IMR-90 (cell line): ENCODE results near the gene TRPM4. TPM values are rescaled to one million over a fixed set of nuclear protein-coding genes. Genes with fewer than 3 reads are reported as not detected.

Experiments used
- ATAC-seq: fragments of 200-7000 bp; cut with Tn5 transposase; 2 replicates; pipeline ENCODE4 v1.9.1; 2020; ENCODE audit warnings: low read depth, mild to moderate bottlenecking, moderate library complexity
- BruUV-seq: library from RNA; stranded (reverse); fragments of 400-500 nt; replicated peaks from 2 replicates; lab custom pipeline; 2021; lab: Mats Ljungman, UMichigan
- CTCF ChIA-PET: fragments of 300-600 bp; formaldehyde crosslinking; extraction: SDS; loops from one replicate; lab custom pipeline; 2021; ENCODE audit warnings: antibody characterized with exemption; lab: Yijun Ruan, JAX
- POLR2A ChIA-PET: fragments of 300-600 bp; sonication (Branson Sonifier 250); formaldehyde crosslinking; loops from one replicate; lab custom pipeline; 2022; ENCODE audit warnings: antibody characterized with exemption; ENCODE audit not compliant: unreplicated experiment; lab: Charles Lee
- DNase-seq: peaks from one replicate; pipeline ENCODE4 v3.0.0; 2013
- H2AFZ ChIP-seq: replicated peaks from 2 replicates; pipeline ENCODE3; 2013; ENCODE audit warnings: low read length, mild to moderate bottlenecking; ENCODE audit not compliant: poor library complexity
- H2AK5ac ChIP-seq: 2 replicates; pipeline ENCODE4 v1.6.1; 2013; ENCODE audit warnings: low read depth, low read length, inconsistent platforms
- H2AK9ac ChIP-seq: replicated peaks from 2 replicates; pipeline ENCODE3; 2013; ENCODE audit warnings: mild to moderate bottlenecking, low read depth, low read length, moderate library complexity; ENCODE audit not compliant: poor library complexity
- H2BK120ac ChIP-seq: 2 replicates; pipeline ENCODE4 v1.6.1; 2013; ENCODE audit warnings: low read depth, low read length, inconsistent platforms
- H2BK15ac ChIP-seq: 3 replicates; pipeline ENCODE4 v1.6.1; 2013; ENCODE audit warnings: low read depth, low read length, inconsistent platforms
- H2BK20ac ChIP-seq: 2 replicates; pipeline ENCODE4 v1.6.1; 2013; ENCODE audit warnings: low read depth, mild to moderate bottlenecking, inconsistent platforms, low read length, moderate library complexity
- H2BK5ac ChIP-seq: 2 replicates; pipeline ENCODE4 v1.6.1; 2013; ENCODE audit warnings: mild to moderate bottlenecking, low read depth, low read length, inconsistent platforms; ENCODE audit not compliant: poor library complexity, severe bottlenecking
- H3K14ac ChIP-seq: replicated peaks from 2 replicates; pipeline ENCODE4 v1.6.1; 2013; ENCODE audit warnings: low read depth, low read length, inconsistent platforms
- H3K18ac ChIP-seq: 2 replicates; pipeline ENCODE4 v1.6.1; 2013; ENCODE audit warnings: low read depth, low read length, control low read depth
- H3K23ac ChIP-seq: 2 replicates; pipeline ENCODE4 v1.6.1; 2013; ENCODE audit warnings: low read depth, low read length, inconsistent platforms
- H3K27ac ChIP-seq: 2 replicates; pipeline ENCODE4 v1.5.1; 2013; ENCODE audit warnings: mild to moderate bottlenecking, control low read depth, low read length; ENCODE audit not compliant: insufficient read depth
- H3K27me3 ChIP-seq: 2 replicates; pipeline ENCODE4 v1.6.1; 2013; ENCODE audit warnings: low read length; ENCODE audit not compliant: control insufficient read depth, insufficient read depth
- H3K36me3 ChIP-seq: 2 replicates; pipeline ENCODE4 v1.6.1; 2013; ENCODE audit warnings: low read length, mixed read lengths; ENCODE audit not compliant: control insufficient read depth, insufficient read depth
- H3K4ac ChIP-seq: 2 replicates; pipeline ENCODE4 v1.6.1; 2013; ENCODE audit warnings: low read depth, low read length, inconsistent platforms
- H3K4me1 ChIP-seq: 2 replicates; pipeline ENCODE4 v1.6.1; 2013; ENCODE audit warnings: low read length, mixed read lengths; ENCODE audit not compliant: control insufficient read depth, insufficient read depth
- H3K4me2 ChIP-seq: 2 replicates; pipeline ENCODE4 v1.6.1; 2013; ENCODE audit warnings: low read depth, mild to moderate bottlenecking, control low read depth, low read length, moderate library complexity
- H3K4me3 ChIP-seq: 2 replicates; pipeline ENCODE4 v1.5.1; 2013; ENCODE audit warnings: low read depth, mild to moderate bottlenecking, control low read depth, low read length, moderate library complexity; ENCODE audit not compliant: insufficient read depth
- H3K56ac ChIP-seq: 2 replicates; pipeline ENCODE4 v1.6.1; 2013; ENCODE audit warnings: low read length, inconsistent platforms; ENCODE audit not compliant: insufficient read depth; ENCODE audit errors: extremely low read depth
- H3K79me1 ChIP-seq, 2 experiments: 2 replicates each; pipeline ENCODE4 v1.6.1; 2013; ENCODE audit warnings: low read length in 2 of 2, inconsistent platforms in 1 of 2, low read depth in 1 of 2
- H3K9ac ChIP-seq: 2 replicates; pipeline ENCODE4 v1.6.1; 2013; ENCODE audit warnings: low read depth, low read length, control low read depth
- H3K9me1 ChIP-seq: 2 replicates; pipeline ENCODE4 v1.6.1; 2013; ENCODE audit warnings: low read length, inconsistent platforms; ENCODE audit not compliant: insufficient read depth
- H3K9me3 ChIP-seq: 2 replicates; pipeline ENCODE4 v1.6.1; 2013; ENCODE audit warnings: low read length; ENCODE audit not compliant: control insufficient read depth, insufficient read depth
- H4K20me1 ChIP-seq: 2 replicates; pipeline ENCODE4 v1.6.1; 2013; ENCODE audit warnings: low read length, inconsistent platforms; ENCODE audit not compliant: insufficient read depth
- H4K5ac ChIP-seq: 2 replicates; pipeline ENCODE4 v1.6.1; 2013; ENCODE audit warnings: mild to moderate bottlenecking, low read depth, low read length, control low read depth
- H4K8ac ChIP-seq, 2 experiments: 2 replicates each; pipeline ENCODE4 v1.6.1; 2013; ENCODE audit warnings: low read depth in 2 of 2, low read length in 2 of 2, control low read depth in 1 of 2, inconsistent platforms in 1 of 2
- H4K91ac ChIP-seq: 2 replicates; pipeline ENCODE4 v1.6.1; 2013; ENCODE audit warnings: low read depth, low read length, inconsistent platforms; ENCODE audit not compliant: insufficient read depth
- BHLHE40 ChIP-seq: fragments of 150-350 bp; IDR thresholded peaks from 2 replicates; pipeline ENCODE4 v1.6.1; 2016; ENCODE audit warnings: mild to moderate bottlenecking, low read depth, low read length
- CHD1 ChIP-seq: IDR thresholded peaks from 2 replicates; pipeline ENCODE4 v1.6.1; 2012; ENCODE audit warnings: low read depth, low read length, improper control_type of control experiment
- MAFK ChIP-seq: IDR thresholded peaks from 2 replicates; pipeline ENCODE4 v1.6.1; 2012; ENCODE audit warnings: low read depth, low read length, improper control_type of control experiment
- MAZ ChIP-seq: IDR thresholded peaks from 2 replicates; pipeline ENCODE4 v1.6.1; 2012; ENCODE audit warnings: low read depth, mild to moderate bottlenecking, low read length, improper control_type of control experiment, moderate library complexity, borderline replicate concordance
- MXI1 ChIP-seq: IDR thresholded peaks from 2 replicates; pipeline ENCODE4 v1.6.1; 2012; ENCODE audit warnings: low read depth, mild to moderate bottlenecking, low read length, moderate library complexity, borderline replicate concordance
- NFE2L2 ChIP-seq: fragments of 150-350 bp; IDR thresholded peaks from 2 replicates; pipeline ENCODE4 v1.6.1; 2016; ENCODE audit warnings: low read depth, mild to moderate bottlenecking, low read length
- RAD21 ChIP-seq: IDR thresholded peaks from 2 replicates; pipeline ENCODE4 v1.6.1; 2012; ENCODE audit warnings: low read length, improper control_type of control experiment
- RFX5 ChIP-seq: IDR thresholded peaks from 2 replicates; pipeline ENCODE4 v1.8.0; 2012; ENCODE audit warnings: low read depth, mild to moderate bottlenecking, low read length, moderate library complexity
- WGBS, 2 experiments: methylation state at CpG; one replicate each; pipeline versions ENCODE4 v1.1.5 to v1.1.7; 2013; ENCODE audit warnings: missing lambda C conversion rate in 2 of 2; ENCODE audit not compliant: insufficient read length in 1 of 2; ENCODE audit errors: extremely low coverage in 2 of 2; 5-methylcytosine and 5-hydroxymethylcytosine counted together
- dilution Hi-C: fragments of 300-500 bp; cut with HindIII; formaldehyde crosslinking; loops from one replicate; pipeline ENCODE4 v1.14.3; 2018; ENCODE audit warnings: low sequenced_read_pairs; ENCODE audit not compliant: unreplicated experiment
- in situ Hi-C: fragments of 300-500 bp; cut with MboI; formaldehyde crosslinking; loops from 3 replicates; pipeline ENCODE4 v1.14.3; 2019; ENCODE audit warnings: low sequenced_read_pairs, inconsistent platforms, mixed read lengths
- intact Hi-C: fragments of 100-400 bp; cut with micrococcal nuclease; formaldehyde crosslinking; loops from 2 replicates; pipeline ENCODE4 v1.10.0; 2022
- polyA plus RNA-seq, 3 experiments: library from polyadenylated mRNA; depleted of rRNA; stranded (reverse); fragments of >200 nt; gene quantifications; 2 replicates each; pipeline ENCODE4 v1.2.3, GENCODE V29; 2012; ENCODE audit warnings: low replicate concordance in 1 of 3
- total RNA-seq: library from RNA; depleted of rRNA; stranded (reverse); fragments of >200 nt; gene quantifications from 2 replicates; pipeline ENCODE4 v1.2.3, GENCODE V29; 2012
- TF ChIP-seq, protein P1 (sequence below): fragments of 150-350 bp; IDR thresholded peaks from 2 replicates; pipeline ENCODE4 v1.6.1; 2016; ENCODE audit warnings: low read depth, mild to moderate bottlenecking, low read length, moderate library complexity, borderline replicate concordance

TRPM4 gene
- total and polyA plus RNA-seq, 2 of the 4 experiments (the other 2 are of a cell fraction), result 2.2 to 19.7 TPM

DNA sequence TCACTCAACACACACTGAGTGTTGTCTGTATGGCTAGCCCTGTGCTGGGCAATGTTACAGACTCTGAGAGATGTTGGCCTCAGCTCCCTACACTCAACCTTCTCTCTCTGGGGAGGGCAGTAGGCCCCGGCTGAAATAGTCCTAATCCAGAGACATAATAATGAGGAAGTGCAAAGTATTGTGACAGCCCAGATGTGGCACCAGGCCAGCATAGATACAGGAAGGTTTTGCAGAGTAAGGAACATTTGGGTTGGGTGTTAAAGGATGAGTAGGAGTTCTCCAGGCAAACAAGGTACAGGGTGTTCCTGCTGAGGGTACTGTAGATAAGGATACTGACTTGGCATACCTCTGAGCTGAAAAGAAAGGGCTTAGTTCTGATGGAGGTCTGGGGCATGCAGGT is 41.0 kb upstream of the TRPM4 start:
- Histone ChIP-seq H2AK9ac (peak overlapping the region; percentile 28), H3K79me1 (peaks cover 4 to 39% of the 10 kb centered on the region in 2 experiments; a peak in 3 of 4 replicates), H3K4me2 (no peak overlapping the region), H3K14ac (no peak overlapping the region), H2BK120ac (no peak overlapping the region), H3K23ac (no peak overlapping the region), H3K4me3 (no peak overlapping the region), H2BK5ac (no peak overlapping the region), H4K20me1 (peaks cover 3% of the 10 kb centered on the region), H3K27me3 (peaks cover 8% of the 10 kb centered on the region), H3K36me3 (no peaks in the 10 kb centered on the region), H3K18ac (no peak overlapping the region), H2BK20ac (no peak overlapping the region), H2AFZ (no peak overlapping the region), H3K4me1 (peaks cover 8% of the 10 kb centered on the region), H4K8ac (no peak overlapping the region), H3K4ac (no peak overlapping the region), H3K9ac (no peak overlapping the region), H2AK5ac (no peak overlapping the region), H3K27ac (no peak overlapping the region), H3K9me3 (no peaks in the 10 kb centered on the region), H3K9me1 (peaks cover 20% of the 10 kb centered on the region), H3K56ac (no peak overlapping the region), H4K91ac (no peak overlapping the region), H2BK15ac (no peak overlapping the region), H4K5ac (no peak overlapping the region)
- intact Hi-C loops (no loop called here), dilution Hi-C loops (no loop called here), in situ Hi-C loops (no loop called here)
- ChIA-PET POLR2A (no interaction called here), CTCF (no interaction called here)
- no TSS peak for BruUV-seq
- ATAC-seq (no peak), DNase-seq (no peak)
- TF ChIP-seq RFX5, result no peak
- TF ChIP-seq, protein P1, sequence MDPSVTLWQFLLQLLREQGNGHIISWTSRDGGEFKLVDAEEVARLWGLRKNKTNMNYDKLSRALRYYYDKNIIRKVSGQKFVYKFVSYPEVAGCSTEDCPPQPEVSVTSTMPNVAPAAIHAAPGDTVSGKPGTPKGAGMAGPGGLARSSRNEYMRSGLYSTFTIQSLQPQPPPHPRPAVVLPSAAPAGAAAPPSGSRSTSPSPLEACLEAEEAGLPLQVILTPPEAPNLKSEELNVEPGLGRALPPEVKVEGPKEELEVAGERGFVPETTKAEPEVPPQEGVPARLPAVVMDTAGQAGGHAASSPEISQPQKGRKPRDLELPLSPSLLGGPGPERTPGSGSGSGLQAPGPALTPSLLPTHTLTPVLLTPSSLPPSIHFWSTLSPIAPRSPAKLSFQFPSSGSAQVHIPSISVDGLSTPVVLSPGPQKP, result no peak
- TF ChIP-seq MAZ, result no peak
- no peak for TF ChIP-seq NFE2L2
- no peak for TF ChIP-seq RAD21
- TF ChIP-seq MAFK, result no peak
- TF ChIP-seq MXI1, result no peak
- no peak for TF ChIP-seq CHD1
- TF ChIP-seq BHLHE40, result no peak
- no CpG with 5 or more reads among the region's 1 CpG for WGBS, 2 experiments
